K562 (cell line): ENCODE measurements around the gene HRG. TPM values are rescaled to one million over a fixed set of nuclear protein-coding genes. Genes with fewer than 3 reads are reported as not detected.

Source experiments
- AFF1 ChIP-seq, 2 experiments: fragments of 450-650 bp; IDR thresholded peaks; 2 replicates each; pipeline ENCODE4 v1.6.1; 2018; ENCODE audit warnings: mild to moderate bottlenecking in 2 of 2, low read depth in 1 of 2; ENCODE audit not compliant: partially characterized antibody in 2 of 2
- ATF1 ChIP-seq, 2 experiments: fragments of 450-650 bp in 1 of 2; IDR thresholded peaks; 2 replicates each; pipeline ENCODE4 v1.6.1; 2016; ENCODE audit warnings: missing compliant biosample characterization in 1 of 2, missing genetic modification characterization in 1 of 2
- BRF1 ChIP-seq: IDR thresholded peaks from 3 replicates; pipeline ENCODE4 v1.6.1; 2011; ENCODE audit warnings: borderline replicate concordance, mild to moderate bottlenecking; ENCODE audit not compliant: insufficient read length; ENCODE audit errors: extremely low read depth
- CREM ChIP-seq: IDR thresholded peaks from 2 replicates; pipeline ENCODE4 v1.6.1; 2014; ENCODE audit warnings: antibody characterized with exemption, low read depth
- GABPA ChIP-seq: fragments of 200-800 bp; sonication (Bioruptor generic); conservative IDR thresholded peaks from 2 replicates; pipeline ENCODE4 v1.6.1; 2016; ENCODE audit warnings: low read depth, missing genetic modification characterization, missing compliant biosample characterization
- MAFF ChIP-seq: IDR thresholded peaks from 2 replicates; pipeline ENCODE4 v1.6.1; 2012; ENCODE audit warnings: low read length, improper control_type of control experiment
- MAZ ChIP-seq, 2 experiments: fragments of 450-650 bp in 1 of 2; sonication (generic) in 1 of 2; formaldehyde crosslinking; IDR thresholded peaks in 1 of 2; conservative IDR thresholded peaks in 1 of 2; 2 replicates each; pipeline versions ENCODE4 v1.4.0 to v1.5.0; 2020; ENCODE audit warnings: mild to moderate bottlenecking in 1 of 2, missing genetic modification reagents in 1 of 2
- MNT ChIP-seq, 2 experiments: fragments of 450-650 bp; conservative IDR thresholded peaks; 2 replicates each; pipeline ENCODE4 v1.6.1; 2017; ENCODE audit warnings: mild to moderate bottlenecking in 2 of 2, moderate library complexity in 2 of 2
- NEUROD1 ChIP-seq: fragments of 150-350 bp; IDR thresholded peaks from 2 replicates; pipeline ENCODE4 v1.6.1; 2014; ENCODE audit warnings: borderline replicate concordance, low read length, low read depth; ENCODE audit not compliant: partially characterized antibody
- NFE2 ChIP-seq: IDR thresholded peaks from 2 replicates; pipeline ENCODE4 v1.6.1; 2014; ENCODE audit warnings: antibody characterized with exemption, low read depth
- PHF20 ChIP-seq: fragments of 450-650 bp; IDR thresholded peaks from 2 replicates; pipeline ENCODE4 v1.6.1; 2018; ENCODE audit not compliant: partially characterized antibody
- TEAD4 ChIP-seq, 2 experiments: sonication (generic) in 1 of 2; formaldehyde crosslinking in 1 of 2; IDR thresholded peaks; 2 replicates each; pipeline versions ENCODE4 v1.6.1 to v1.8.0; 2012 to 2022; ENCODE audit warnings: borderline replicate concordance in 1 of 2, inconsistent platforms in 1 of 2, low read length in 1 of 2, mild to moderate bottlenecking in 1 of 2, missing genetic modification reagents in 1 of 2
- TOE1 ChIP-seq, 2 experiments: fragments of 450-650 bp in 1 of 2; sonication (generic) in 1 of 2; formaldehyde crosslinking in 1 of 2; IDR thresholded peaks; 2 replicates each; pipeline versions ENCODE4 v1.7.1 to v1.8.0; 2016 to 2022; ENCODE audit warnings: borderline replicate concordance in 2 of 2, mild to moderate bottlenecking in 2 of 2, antibody characterized with exemption in 1 of 2, inconsistent platforms in 1 of 2, low read depth in 1 of 2, missing genetic modification reagents in 1 of 2, moderate library complexity in 1 of 2
- ZEB2 ChIP-seq: fragments of 450-650 bp; IDR thresholded peaks from 2 replicates; pipeline ENCODE4 v1.6.1; 2016
- ZNF143 ChIP-seq: sonication (generic); formaldehyde crosslinking; IDR thresholded peaks from 2 replicates; pipeline ENCODE4 v1.9.0; 2022; ENCODE audit warnings: mild to moderate bottlenecking, missing genetic modification reagents
- ZNF592 ChIP-seq: fragments of 450-650 bp; IDR thresholded peaks from 2 replicates; pipeline ENCODE4 v1.6.1; 2017; ENCODE audit warnings: antibody characterized with exemption, mild to moderate bottlenecking
- polyA plus RNA-seq, 8 experiments: library from polyadenylated mRNA; depleted of rRNA in 4 of 8; stranded (reverse) in 5 of 8; unstranded in 3 of 8; fragments of >200 nt; fragmentation: Nextera tagmentation in 2 of 8; fragmentation: Illumina TruSeq in 1 of 8; extraction: Ambion mirVana in 2 of 8; extraction: Trizol in 1 of 8; gene quantifications; 2 replicates each; pipeline versions ENCODE4 v1.2.1 to v1.2.3, GENCODE V29; 2011 to 2014; ENCODE audit warnings: inconsistent platforms in 1 of 8, missing spikeins in 1 of 8
- total RNA-seq, 7 experiments: library from RNA; depleted of rRNA in 6 of 7; stranded (reverse); fragments of >200 nt in 6 of 7; fragmentation: Illumina TruSeq in 2 of 7; extraction: Trizol in 2 of 7; gene quantifications; 2 replicates each; pipeline versions ENCODE4 v1.2.1 to v1.2.3, GENCODE V29; 2011 to 2021; ENCODE audit warnings: low replicate concordance in 1 of 7

Gene HRG
- total and polyA plus RNA-seq, 9 of the 15 experiments (the other 6 are each of a cell fraction or from before 2014, with no cell fraction given), result not detected

- TF ChIP-seq AFF1 (IDR thresholded peaks at IDR 0.05; ENCODE audit: low read depth in 1 of 2, partially characterized antibody in 2 of 2) (peak in 1 of 2 experiments; percentile 47), PHF20 (no peak), ZNF143 (CRISPR knock-in tag) (no peak), NEUROD1 (peak; percentile 30), GABPA (tag) (0 out of 2 replicates have a peak, but pooled peaks have one; percentile 36), ATF1 (CRISPR knock-in tag; IDR thresholded peaks at IDR 0.05) (no peak), ATF1 (tag; IDR thresholded peaks at IDR 0.05) (peak; percentile 40; the same call in 1 of the 2 replicates), MAZ (CRISPR knock-in tag; conservative IDR thresholded peaks at IDR 0.05 in 1 of 2, IDR thresholded peaks at IDR 0.05 in 1 of 2) (0 out of 4 replicates have a peak, but pooled peaks of 1 of the 2 experiments have one; percentile 15), MNT (conservative IDR thresholded peaks at IDR 0.05) (peak; percentile 38 to 68; a peak in 3 of 4 replicates), TEAD4 (IDR thresholded peaks at IDR 0.05; ENCODE audit: low read length) (peak; percentile 79), TEAD4 (CRISPR knock-in tag; IDR thresholded peaks at IDR 0.05; ENCODE audit: borderline replicate concordance) (no peak), ZNF592 (0 out of 2 replicates have a peak, but pooled peaks have one; percentile 35), NFE2 (peak; percentile 99), BRF1 (no peak), TOE1 (IDR thresholded peaks at IDR 0.05; ENCODE audit: borderline replicate concordance) (peak; percentile 62; the same call in 1 of the 2 replicates), TOE1 (CRISPR knock-in tag; IDR thresholded peaks at IDR 0.05; ENCODE audit: borderline replicate concordance, low read depth) (no peak), ZEB2 (peak; percentile 92), CREM (peak; percentile 19; the same call in 1 of the 2 replicates), MAFF (peak; percentile 99)
Measured at GRCh38 chr3:186700267-186700666, 34.5 kb downstream of the HRG start (continued).
